Gastrocnemius medialis (tissue), 4 donors: Measurements from ENCODE around the gene KLF3. TPM values are rescaled to one million over a fixed set of nuclear protein-coding genes. Genes with fewer than 3 reads are reported as not detected.

Experiments used
- ATAC-seq, 2 donors: fragments of 150-250 bp; one replicate each; pipeline ENCODE4 v1.9.1; 2016
- DNase-seq, 2 donors: peaks; one replicate each; pipeline ENCODE4 v3.0.0-alpha.2; 2019
- H3K27ac ChIP-seq, 4 donors: fragments of 200-600 bp; sonication (generic); 1 replicate in 1 of 4; 2 replicates in 3 of 4; pipeline ENCODE4 v1.5.1; 2016 to 2018; ENCODE audit warnings: mild to moderate bottlenecking in 2 of 4, moderate library complexity in 1 of 4
- H3K27me3 ChIP-seq, 3 donors: fragments of 200-600 bp; sonication (generic) in 2 of 3; 1 replicate in 1 of 3; 2 replicates in 2 of 3; pipeline versions ENCODE4 v1.5.1 to v1.6.0; 2016 to 2019; ENCODE audit warnings: mild to moderate bottlenecking in 1 of 3, moderate library complexity in 1 of 3
- H3K36me3 ChIP-seq, 2 donors: fragments of 200-600 bp; sonication (generic) in 1 of 2; one replicate each; pipeline ENCODE4 v1.5.1; 2017 to 2018
- H3K4me1 ChIP-seq, 2 donors: fragments of 200-600 bp; sonication (generic) in 1 of 2; one replicate each; pipeline ENCODE4 v1.5.1; 2016 to 2017; ENCODE audit warnings: mild to moderate bottlenecking in 2 of 2
- H3K4me3 ChIP-seq, 4 donors: fragments of 200-600 bp; sonication (generic) in 3 of 4; 1 replicate in 1 of 4; 2 replicates in 3 of 4; pipeline ENCODE4 v1.5.1; 2016 to 2019; ENCODE audit warnings: mild to moderate bottlenecking in 2 of 4
- H3K9me3 ChIP-seq, 3 donors: fragments of 200-600 bp; sonication (generic) in 2 of 3; 1 replicate in 1 of 3; 2 replicates in 2 of 3; pipeline ENCODE4 v1.5.1; 2016 to 2019
- POLR2A ChIP-seq, 2 donors: fragments of 450-650 bp; IDR thresholded peaks; one replicate each; pipeline ENCODE4 v1.6.1; 2017; ENCODE audit warnings: antibody characterized with exemption in 2 of 2, mild to moderate bottlenecking in 2 of 2, moderate library complexity in 2 of 2
- in situ Hi-C, 4 donors: fragments of 200-750 bp; cut with MboI; loops; one replicate each; pipeline versions ENCODE4 v1.15.0 to v1.8.0; 2017; ENCODE audit warnings: low sequenced_read_pairs in 4 of 4
- intact Hi-C: fragments of 100-400 bp; cut with DNase I; formaldehyde crosslinking; loops from one replicate; pipeline ENCODE4 v1.15.1; 2023; ENCODE audit warnings: low total_unique reads
- total RNA-seq, 4 donors: library from RNA; depleted of rRNA; stranded (reverse); fragments of >200 nt; gene quantifications; one replicate each; pipeline versions ENCODE4 v1.1.0 to v1.2.3, GENCODE V29; 2016
- TF ChIP-seq, protein P1 (sequence below), 5 experiments: fragments of 450-650 bp in 3 of 5; fragments of 200-600 bp in 2 of 5; sonication (generic) in 2 of 5; IDR thresholded peaks in 4 of 5; conservative IDR thresholded peaks in 1 of 5; 1 replicate in 4 of 5; 2 replicates in 1 of 5; pipeline ENCODE4 v1.5.1; 2016 to 2019; ENCODE audit warnings: antibody characterized with exemption in 5 of 5, mild to moderate bottlenecking in 3 of 5, moderate library complexity in 3 of 5

KLF3 gene
- total RNA-seq, 4 donors from 2014 or later: 12.7 to 26.5 (median 19.4) TPM

DNA sequence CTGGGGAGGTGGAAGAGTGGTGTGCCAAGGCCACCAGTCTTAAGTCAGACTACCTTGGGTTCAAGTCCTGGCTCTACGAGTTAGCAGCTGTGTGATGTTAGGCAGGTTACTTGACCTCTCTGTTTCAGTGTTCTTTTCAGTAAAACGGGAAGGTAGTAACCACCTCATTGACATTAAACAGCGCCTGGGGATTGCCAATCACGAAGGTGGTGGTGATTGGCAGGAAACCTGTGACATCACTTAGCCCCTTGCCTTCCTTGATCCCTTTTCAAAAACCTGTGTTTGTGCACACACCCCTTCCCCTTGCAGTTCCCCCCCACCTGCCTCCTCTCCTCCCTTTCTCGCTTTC, 7.6 kb downstream of the KLF3 start:
- ATAC-seq (no peak), DNase-seq (no peak)
- H3K36me3 ChIP-seq: no peaks in the 10 kb centered on the region
- in situ Hi-C loops: loop anchor here (5.0 to 10.0 kb wide), 5 partner anchors 354 to 497 kb away; no protein-coding TSS in a partner anchor
- H3K4me3 ChIP-seq: no peak overlapping the region
- H3K27ac ChIP-seq: peak overlapping the region; percentile 69 to 98 (median 72)
- peaks cover 90 to 96% of the 10 kb centered on the region in 2 donors for H3K4me1 ChIP-seq
- no peaks in the 10 kb centered on the region for H3K9me3 ChIP-seq
- no peak for TF ChIP-seq POLR2A (IDR thresholded peaks at IDR 0.05)
- TF ChIP-seq, protein P1, sequence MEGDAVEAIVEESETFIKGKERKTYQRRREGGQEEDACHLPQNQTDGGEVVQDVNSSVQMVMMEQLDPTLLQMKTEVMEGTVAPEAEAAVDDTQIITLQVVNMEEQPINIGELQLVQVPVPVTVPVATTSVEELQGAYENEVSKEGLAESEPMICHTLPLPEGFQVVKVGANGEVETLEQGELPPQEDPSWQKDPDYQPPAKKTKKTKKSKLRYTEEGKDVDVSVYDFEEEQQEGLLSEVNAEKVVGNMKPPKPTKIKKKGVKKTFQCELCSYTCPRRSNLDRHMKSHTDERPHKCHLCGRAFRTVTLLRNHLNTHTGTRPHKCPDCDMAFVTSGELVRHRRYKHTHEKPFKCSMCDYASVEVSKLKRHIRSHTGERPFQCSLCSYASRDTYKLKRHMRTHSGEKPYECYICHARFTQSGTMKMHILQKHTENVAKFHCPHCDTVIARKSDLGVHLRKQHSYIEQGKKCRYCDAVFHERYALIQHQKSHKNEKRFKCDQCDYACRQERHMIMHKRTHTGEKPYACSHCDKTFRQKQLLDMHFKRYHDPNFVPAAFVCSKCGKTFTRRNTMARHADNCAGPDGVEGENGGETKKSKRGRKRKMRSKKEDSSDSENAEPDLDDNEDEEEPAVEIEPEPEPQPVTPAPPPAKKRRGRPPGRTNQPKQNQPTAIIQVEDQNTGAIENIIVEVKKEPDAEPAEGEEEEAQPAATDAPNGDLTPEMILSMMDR (IDR thresholded peaks at IDR 0.05 in 4 of 5, conservative IDR thresholded peaks at IDR 0.05 in 1 of 5): no peak
- H3K27me3 ChIP-seq: no peaks in the 10 kb centered on the region
- intact Hi-C loops: loop anchor here (2.0 to 10.0 kb wide), 2 partner anchors 277 to 601 kb away; no protein-coding TSS in a partner anchor

DNA sequence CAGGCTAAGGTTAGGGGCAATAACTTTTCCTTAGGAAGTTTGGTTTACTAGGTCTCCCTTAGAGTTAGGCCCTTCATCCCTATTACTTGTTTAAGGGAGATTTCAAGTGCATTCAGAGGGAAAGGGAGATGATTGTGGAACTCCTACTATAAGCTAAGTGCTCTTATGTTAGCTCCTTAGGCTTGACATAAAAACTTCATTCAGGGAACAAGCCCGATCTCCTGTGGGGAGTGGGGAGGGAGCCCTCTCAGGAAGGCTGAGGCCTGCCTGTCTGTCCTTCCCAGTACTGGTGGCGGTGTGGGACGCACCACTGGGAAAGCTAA, 8.0 kb downstream of the KLF3 start:
- in situ Hi-C loops (loop anchor here (5.0 to 10.0 kb wide), 5 partner anchors 355 to 497 kb away; no protein-coding TSS in a partner anchor), intact Hi-C loops (loop anchor here (10.0 kb wide), 1 partner anchor 277 kb away; no protein-coding TSS in a partner anchor)
- TF ChIP-seq, protein P1 (IDR thresholded peaks at IDR 0.05 in 4 of 5, conservative IDR thresholded peaks at IDR 0.05 in 1 of 5): no peak
- no peak for TF ChIP-seq POLR2A (IDR thresholded peaks at IDR 0.05)
- Histone ChIP-seq H3K4me3 (no peak overlapping the region), H3K27ac (peak overlapping the region; percentile 69 to 98 (median 72)), H3K9me3 (no peaks in the 10 kb centered on the region), H3K27me3 (no peaks in the 10 kb centered on the region), H3K36me3 (no peaks in the 10 kb centered on the region), H3K4me1 (peaks cover 86 to 92% of the 10 kb centered on the region in 2 donors)
- no peak for ATAC-seq
- DNase-seq: no peak

DNA sequence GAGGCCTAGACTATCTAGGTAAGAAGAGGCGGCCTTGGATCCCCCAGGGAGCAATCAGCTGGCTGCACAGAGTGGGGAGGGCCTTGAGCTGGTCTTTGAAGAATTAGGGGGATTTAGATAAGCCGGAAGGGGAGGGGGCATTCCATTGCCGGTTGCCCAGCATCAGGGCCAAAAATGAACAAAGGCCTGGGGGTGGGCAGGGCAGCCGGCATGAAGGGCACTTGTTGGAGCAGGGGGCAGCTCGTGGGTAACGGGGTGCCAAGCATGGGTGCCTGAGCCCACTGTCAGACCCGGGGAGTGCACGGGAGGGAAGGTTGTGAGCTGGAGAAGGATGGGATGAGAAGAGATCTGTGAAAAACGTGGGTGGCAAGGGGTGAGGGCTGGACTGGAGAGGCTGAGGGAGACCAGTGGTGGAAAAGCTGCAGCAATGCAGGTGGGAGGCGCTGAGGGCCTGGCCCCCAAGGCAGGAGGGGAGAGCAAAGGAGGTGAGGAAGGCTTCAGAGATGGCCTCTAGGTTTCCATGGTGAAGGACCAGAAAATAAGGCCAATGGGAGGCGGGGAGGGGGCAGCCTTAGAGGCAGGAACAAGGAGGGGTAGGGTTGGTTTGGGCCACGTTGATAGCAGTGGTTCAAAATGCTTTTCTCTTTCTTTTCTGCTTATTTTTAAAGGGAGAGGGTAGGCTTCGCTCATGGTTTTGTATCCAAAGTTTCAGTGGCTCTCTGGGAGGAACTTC, 8.6 kb downstream of the KLF3 start:
- TF ChIP-seq POLR2A (IDR thresholded peaks at IDR 0.05): no peak
- TF ChIP-seq, protein P1 (IDR thresholded peaks at IDR 0.05 in 4 of 5, conservative IDR thresholded peaks at IDR 0.05 in 1 of 5): no peak
- ATAC-seq: no peak
- no peak for DNase-seq
- peak overlapping the region in 2 of 4 donors; percentile 8 to 11 for H3K4me3 ChIP-seq
- in situ Hi-C loops: loop anchor here (5.0 to 10.0 kb wide), 5 partner anchors 355 to 498 kb away; no protein-coding TSS in a partner anchor
- peak overlapping the region; percentile 69 to 98 (median 72) for H3K27ac ChIP-seq
- no peaks in the 10 kb centered on the region for H3K9me3 ChIP-seq
- no peaks in the 10 kb centered on the region for H3K27me3 ChIP-seq
- intact Hi-C loops: loop anchor here (10.0 kb wide), 1 partner anchor 278 kb away; no protein-coding TSS in a partner anchor
- H3K36me3 ChIP-seq: no peaks in the 10 kb centered on the region
- peaks cover 87 to 92% of the 10 kb centered on the region in 2 donors for H3K4me1 ChIP-seq

DNA sequence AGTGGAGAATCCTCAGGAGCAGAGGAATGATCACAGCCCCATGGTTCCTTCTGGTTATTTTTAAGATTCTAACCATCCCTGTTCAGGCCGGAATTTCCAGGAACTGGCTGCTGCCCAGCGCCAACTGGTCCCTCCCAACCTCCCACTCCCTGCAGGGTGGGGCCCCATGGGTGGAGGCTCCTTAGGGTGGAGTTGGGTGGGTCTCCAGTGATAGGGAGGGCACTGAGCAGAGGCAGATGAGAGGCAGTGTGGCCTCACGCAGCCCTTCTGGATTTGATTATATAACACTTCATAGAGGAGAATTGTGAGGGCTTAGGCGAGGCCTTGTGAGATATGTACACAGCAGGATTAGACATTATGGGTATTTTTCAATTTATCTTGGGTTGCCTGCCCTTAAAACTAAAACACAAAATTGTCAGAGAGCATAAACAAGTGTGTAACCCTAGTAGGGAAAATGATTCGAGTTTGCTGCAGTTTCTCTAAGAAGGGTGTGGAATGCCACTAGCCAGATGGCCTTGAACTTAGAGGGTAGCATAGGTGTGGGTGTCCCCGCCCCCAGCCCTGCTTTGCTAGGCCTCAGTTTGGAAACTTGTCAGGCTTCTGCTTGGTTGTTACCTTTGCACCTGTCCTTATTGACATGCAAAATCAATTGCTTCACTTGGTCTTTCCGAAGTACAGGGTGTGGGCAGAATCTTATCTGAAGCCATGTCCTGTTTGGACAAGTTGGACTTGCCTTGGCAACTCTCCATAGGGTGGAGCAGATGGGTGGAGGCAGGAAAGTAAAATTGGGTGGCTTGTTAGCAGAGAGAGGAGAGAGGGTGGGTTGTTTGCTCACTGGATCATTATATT, 9.4 kb downstream of the KLF3 start:
- Histone ChIP-seq H3K27me3 (no peaks in the 10 kb centered on the region), H3K27ac (peak overlapping the region; percentile 69 to 98 (median 72)), H3K4me3 (peak overlapping the region in 2 of 4 donors; percentile 6 to 8), H3K36me3 (no peaks in the 10 kb centered on the region), H3K4me1 (peaks cover 85 to 93% of the 10 kb centered on the region in 2 donors), H3K9me3 (no peaks in the 10 kb centered on the region)
- intact Hi-C loops: loop anchor here (10.0 kb wide), 1 partner anchor 279 kb away; no protein-coding TSS in a partner anchor
- ATAC-seq (peak; percentile 33 to 35), DNase-seq (peak; percentile 22 to 29)
- in situ Hi-C loops: loop anchor here (5.0 to 10.0 kb wide), 5 partner anchors 356 to 499 kb away; no protein-coding TSS in a partner anchor
- no peak for TF ChIP-seq POLR2A (IDR thresholded peaks at IDR 0.05)
- TF ChIP-seq, protein P1 (IDR thresholded peaks at IDR 0.05 in 4 of 5, conservative IDR thresholded peaks at IDR 0.05 in 1 of 5): no peak
